ENCODE data around the gene SLC17A9. TPM values are rescaled to one million over a fixed set of nuclear protein-coding genes. Genes with fewer than 3 reads are reported as not detected.
A peak's percentile ranks its signal among the peaks of the same experiment; 100 is the strongest.

The SLC17A9 gene
- polyA plus RNA-seq, 3 donors = 0.81 to 31.3 (median 0.82) TPM

DNA sequence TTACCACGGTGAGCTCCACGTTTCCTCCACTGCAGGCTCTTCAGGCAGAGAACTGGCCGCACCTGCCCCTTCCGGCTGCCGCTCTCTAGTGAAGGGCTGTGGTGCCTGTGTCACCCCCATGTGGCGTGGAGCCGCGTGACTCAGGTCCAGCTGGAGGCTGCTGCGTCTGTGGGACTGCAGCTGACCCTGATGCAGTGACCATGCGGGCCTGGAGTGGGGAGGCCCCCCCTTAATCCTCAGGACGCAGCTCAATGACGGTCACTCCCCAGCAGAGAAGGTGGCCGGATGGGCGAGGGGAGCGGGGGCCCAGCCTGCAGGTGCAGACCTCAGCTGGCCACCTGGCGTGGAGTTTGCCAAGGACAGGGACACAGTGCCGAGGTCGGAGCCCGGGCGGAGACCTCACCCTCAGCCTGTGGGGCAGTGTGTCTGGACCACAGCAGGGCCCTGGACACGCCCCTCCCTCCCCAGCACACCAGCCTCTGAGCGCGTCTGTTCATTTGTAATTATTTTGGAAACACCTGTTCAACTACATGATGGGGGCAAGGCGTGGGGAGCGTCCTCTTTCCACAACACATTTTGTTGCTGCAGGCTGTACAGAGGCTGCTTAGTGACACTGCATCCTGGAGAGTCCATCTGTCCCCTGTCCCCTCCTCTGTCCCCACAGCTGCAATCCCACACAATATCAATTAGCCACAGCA, 43.5 kb downstream of the SLC17A9 start:
- Mint-ChIP-seq H3K27ac (no peak overlapping the region), H3K9me3 (peaks cover 0 to 8% (median 2%) of the 10 kb centered on the region in 7 donors), H3K4me1 (peaks cover 5% of the 10 kb centered on the region), H3K27me3 (ENCODE audit: low read depth in 3 of 3) (peaks cover 29 to 63% (median 35%) of the 10 kb centered on the region in 3 donors), H3K4me3 (peak overlapping the region in 1 of 2 donors; percentile 13), H3K36me3 (no peaks in the 10 kb centered on the region)
- DNase-seq = no peak
- intact Hi-C loops (cut with micrococcal nuclease) = no loop called here
- H3K9ac ChIP-seq (ENCODE audit: insufficient read depth, low read length, poor library complexity, severe bottlenecking) = no peak overlapping the region
- 96% methylated on average over 22 of the region's 25 CpGs for WGBS (ENCODE audit: insufficient coverage)
- peaks cover 0 to 27% of the 10 kb centered on the region in 2 donors for H3K27me3 ChIP-seq (ENCODE audit: control insufficient read depth in 2 of 2, insufficient read depth in 2 of 2, low read length in 2 of 2)
- no peak overlapping the region for H3K27ac ChIP-seq (ENCODE audit: low read depth in 1 of 2, low read length in 2 of 2)
- H2AFZ ChIP-seq (ENCODE audit: insufficient read depth, low read depth, low read length, poor library complexity, severe bottlenecking) = no peak overlapping the region
- H3K4me1 ChIP-seq (ENCODE audit: control insufficient read depth in 1 of 2, insufficient read depth in 2 of 2, low read length in 2 of 2) = no peaks in the 10 kb centered on the region
- no peaks in the 10 kb centered on the region for H4K20me1 ChIP-seq (ENCODE audit: insufficient read depth, low read length)
- H3K79me2 ChIP-seq (ENCODE audit: insufficient read depth, low read length) = no peaks in the 10 kb centered on the region
- H3K4me3 ChIP-seq (replicated peaks in 1 of 3; ENCODE audit: low read depth in 2 of 3, low read length in 3 of 3) = no peak overlapping the region
- TF ChIP-seq, protein P1, sequence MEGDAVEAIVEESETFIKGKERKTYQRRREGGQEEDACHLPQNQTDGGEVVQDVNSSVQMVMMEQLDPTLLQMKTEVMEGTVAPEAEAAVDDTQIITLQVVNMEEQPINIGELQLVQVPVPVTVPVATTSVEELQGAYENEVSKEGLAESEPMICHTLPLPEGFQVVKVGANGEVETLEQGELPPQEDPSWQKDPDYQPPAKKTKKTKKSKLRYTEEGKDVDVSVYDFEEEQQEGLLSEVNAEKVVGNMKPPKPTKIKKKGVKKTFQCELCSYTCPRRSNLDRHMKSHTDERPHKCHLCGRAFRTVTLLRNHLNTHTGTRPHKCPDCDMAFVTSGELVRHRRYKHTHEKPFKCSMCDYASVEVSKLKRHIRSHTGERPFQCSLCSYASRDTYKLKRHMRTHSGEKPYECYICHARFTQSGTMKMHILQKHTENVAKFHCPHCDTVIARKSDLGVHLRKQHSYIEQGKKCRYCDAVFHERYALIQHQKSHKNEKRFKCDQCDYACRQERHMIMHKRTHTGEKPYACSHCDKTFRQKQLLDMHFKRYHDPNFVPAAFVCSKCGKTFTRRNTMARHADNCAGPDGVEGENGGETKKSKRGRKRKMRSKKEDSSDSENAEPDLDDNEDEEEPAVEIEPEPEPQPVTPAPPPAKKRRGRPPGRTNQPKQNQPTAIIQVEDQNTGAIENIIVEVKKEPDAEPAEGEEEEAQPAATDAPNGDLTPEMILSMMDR (IDR thresholded peaks at IDR 0.05) = no peak
- H3K9me3 ChIP-seq (replicated peaks in 1 of 2; ENCODE audit: control insufficient read depth in 1 of 2, insufficient read depth in 1 of 2, low read length in 2 of 2) = peaks cover 0 to 4% of the 10 kb centered on the region in 2 donors
- no peak overlapping the region for H3K4me2 ChIP-seq (replicated peaks; ENCODE audit: extremely low read depth, low read length, poor library complexity, severe bottlenecking)
- H3K36me3 ChIP-seq (replicated peaks in 1 of 2; ENCODE audit: control insufficient read depth in 1 of 2, insufficient read depth in 2 of 2, low read length in 2 of 2) = no peaks in the 10 kb centered on the region

DNA sequence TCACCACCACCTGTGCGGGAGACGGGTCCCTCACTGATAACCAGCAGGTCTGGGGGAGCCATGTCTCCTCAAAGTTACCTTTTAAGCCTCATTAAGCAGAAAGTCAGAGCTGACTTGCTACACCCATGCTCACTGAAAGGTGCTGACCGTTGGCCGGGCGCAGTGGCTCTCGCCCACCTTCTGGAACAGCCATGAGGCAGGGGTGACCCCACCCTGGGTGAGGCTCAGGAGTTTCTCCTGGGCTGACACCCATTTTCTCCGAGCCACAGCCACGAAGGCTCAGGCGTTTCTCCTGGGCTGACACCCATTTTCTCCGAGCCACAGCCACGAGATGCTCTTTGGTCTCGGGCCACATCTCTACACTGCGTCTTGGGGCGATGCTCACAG, 44.1 kb downstream of the SLC17A9 start:
- Histone ChIP-seq H3K27me3 (ENCODE audit: control insufficient read depth in 2 of 2, insufficient read depth in 2 of 2, low read length in 2 of 2) (peaks cover 0 to 31% of the 10 kb centered on the region in 2 donors), H3K4me1 (ENCODE audit: control insufficient read depth in 1 of 2, insufficient read depth in 2 of 2, low read length in 2 of 2) (no peaks in the 10 kb centered on the region), H3K4me3 (replicated peaks in 1 of 3; ENCODE audit: low read depth in 2 of 3, low read length in 3 of 3) (no peak overlapping the region), H2AFZ (ENCODE audit: insufficient read depth, low read depth, low read length, poor library complexity, severe bottlenecking) (no peak overlapping the region), H3K27ac (ENCODE audit: low read depth in 1 of 2, low read length in 2 of 2) (no peak overlapping the region), H3K9me3 (replicated peaks in 1 of 2; ENCODE audit: control insufficient read depth in 1 of 2, insufficient read depth in 1 of 2, low read length in 2 of 2) (peaks cover 0 to 4% of the 10 kb centered on the region in 2 donors), H3K9ac (ENCODE audit: insufficient read depth, low read length, poor library complexity, severe bottlenecking) (no peak overlapping the region), H3K36me3 (replicated peaks in 1 of 2; ENCODE audit: control insufficient read depth in 1 of 2, insufficient read depth in 2 of 2, low read length in 2 of 2) (no peaks in the 10 kb centered on the region), H4K20me1 (ENCODE audit: insufficient read depth, low read length) (no peaks in the 10 kb centered on the region), H3K79me2 (ENCODE audit: insufficient read depth, low read length) (no peaks in the 10 kb centered on the region), H3K4me2 (replicated peaks; ENCODE audit: extremely low read depth, low read length, poor library complexity, severe bottlenecking) (no peak overlapping the region)
- Mint-ChIP-seq H3K4me1 (peaks cover 5% of the 10 kb centered on the region), H3K4me3 (no peak overlapping the region), H3K9me3 (peaks cover 0 to 8% (median 2%) of the 10 kb centered on the region in 7 donors), H3K27ac (no peak overlapping the region), H3K27me3 (ENCODE audit: low read depth in 3 of 3) (peaks cover 34 to 66% (median 39%) of the 10 kb centered on the region in 3 donors), H3K36me3 (no peaks in the 10 kb centered on the region)
- TF ChIP-seq, protein P1 (IDR thresholded peaks at IDR 0.05) = no peak
- 93% methylated on average over 11 of the region's 14 CpGs for WGBS (ENCODE audit: insufficient coverage)
- no peak for DNase-seq
- intact Hi-C loops (cut with micrococcal nuclease) = no loop called here
